ENCODE results near the gene MAP2K1.
"Not testable (repeated sequence)": the region's sequence is repeated elsewhere in the genome, so short reads cannot be mapped to it uniquely, and the experiment has no call there.

Gene MAP2K1

GRCh38 chr15:66425837-66426236 is 39.1 kb downstream of the MAP2K1 start:
- DNase-seq, result no peak

DNA sequence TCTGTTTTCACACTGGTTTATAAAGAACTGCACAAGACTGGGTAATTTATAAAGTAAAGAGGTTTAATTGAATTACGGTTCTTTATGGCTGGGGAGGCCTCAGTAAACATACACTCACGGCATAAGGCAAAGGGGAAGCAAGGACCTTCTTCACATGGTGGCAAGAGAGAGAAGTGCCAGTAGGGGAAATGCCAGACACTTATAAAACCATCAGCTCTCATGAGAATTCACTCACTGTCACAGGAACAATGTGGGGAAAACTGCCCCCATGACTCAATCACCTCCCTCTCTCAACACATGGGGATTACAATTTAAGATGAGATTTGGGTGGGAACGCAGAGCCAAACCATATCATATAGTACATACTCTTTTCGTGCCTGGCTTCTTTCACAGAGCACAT is 42.4 kb downstream of the MAP2K1 start:
- no peak for DNase-seq

DNA sequence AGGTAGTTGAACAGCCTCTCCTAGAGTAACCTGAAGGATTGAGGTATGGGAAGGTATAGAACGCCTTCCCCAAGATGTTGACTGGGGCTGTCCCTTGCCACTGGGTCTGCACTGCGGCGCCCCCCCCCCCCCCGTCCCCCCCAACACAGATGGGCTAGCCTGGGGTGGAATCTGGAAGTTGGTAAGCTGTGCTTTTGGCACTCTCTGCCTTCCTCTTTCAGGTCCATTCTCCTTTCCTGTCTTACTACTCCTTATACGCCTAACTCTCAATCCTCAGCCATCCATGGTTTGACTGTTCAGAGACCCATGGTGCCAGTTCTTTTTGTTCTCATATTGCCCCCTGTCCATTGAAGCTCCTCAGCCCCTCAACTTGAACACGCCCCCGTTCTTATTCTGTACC is 42.8 kb downstream of the MAP2K1 start:
- no peak for DNase-seq

GRCh38 chr15:66430627-66431255 is 44.0 kb downstream of the MAP2K1 start:
- no peak for DNase-seq

- no peak for DNase-seq
These were observed 47.0 kb downstream of the MAP2K1 start for GRCh38 chr15:66433726-66434125.

GRCh38 chr15:66440501-66440900 is 53.8 kb downstream of the MAP2K1 start:
- no peak for DNase-seq

GRCh38 chr15:66452420-66452819 is 65.7 kb downstream of the MAP2K1 start:
- no peak for DNase-seq

DNA sequence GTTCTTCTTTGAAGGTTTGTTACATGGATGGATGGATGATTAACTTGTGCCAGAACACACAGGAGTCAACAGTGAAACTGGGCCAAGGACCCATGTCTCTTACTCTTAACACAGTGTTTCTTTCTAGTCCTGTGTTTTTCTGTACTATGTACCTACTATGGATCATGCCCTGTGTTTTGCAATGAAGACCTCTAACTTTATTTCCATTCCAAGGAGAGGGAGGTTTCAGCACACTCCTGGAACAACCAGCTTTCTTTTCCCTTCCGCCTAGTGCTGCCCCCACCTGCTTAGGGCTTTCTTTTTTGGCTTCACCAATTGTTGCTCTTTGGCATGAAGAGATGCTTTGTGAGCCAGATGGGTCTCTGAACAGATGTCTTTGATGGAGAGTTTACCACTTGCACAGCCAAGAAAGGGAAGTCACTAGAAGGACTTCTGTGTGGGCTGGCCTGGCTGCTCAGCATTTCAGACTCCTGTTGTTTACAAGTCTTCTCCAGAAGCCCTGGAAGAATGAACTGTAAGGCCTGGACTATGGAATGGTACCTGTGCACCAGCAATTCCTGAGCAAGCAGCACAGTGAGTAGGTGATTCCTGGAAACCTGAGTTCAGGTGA is 66.4 kb downstream of the MAP2K1 start:
- no peak for DNase-seq

DNA sequence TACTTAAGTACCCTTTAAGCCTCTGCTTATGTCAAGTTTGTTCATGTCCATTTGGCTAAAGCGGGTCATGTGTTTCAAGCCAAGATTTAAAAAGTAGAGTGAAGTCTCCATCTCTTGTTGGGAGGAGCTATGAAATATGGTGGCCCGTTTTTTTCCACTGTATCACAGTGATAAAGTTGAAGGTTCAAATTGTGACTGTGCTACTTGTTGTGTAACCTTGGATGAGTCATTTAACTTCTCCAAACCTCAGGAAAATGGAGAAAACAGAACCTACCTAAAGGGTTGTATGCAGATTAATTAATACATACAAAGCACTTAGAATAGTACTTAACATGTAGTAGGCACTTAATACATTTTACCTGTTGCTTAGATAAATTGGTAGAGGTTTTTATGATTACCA is 67.4 kb downstream of the MAP2K1 start:
- DNase-seq, result no peak

- DNase-seq, result no peak
These were observed 69.5 kb downstream of the MAP2K1 start for GRCh38 chr15:66456211-66456610.

DNA sequence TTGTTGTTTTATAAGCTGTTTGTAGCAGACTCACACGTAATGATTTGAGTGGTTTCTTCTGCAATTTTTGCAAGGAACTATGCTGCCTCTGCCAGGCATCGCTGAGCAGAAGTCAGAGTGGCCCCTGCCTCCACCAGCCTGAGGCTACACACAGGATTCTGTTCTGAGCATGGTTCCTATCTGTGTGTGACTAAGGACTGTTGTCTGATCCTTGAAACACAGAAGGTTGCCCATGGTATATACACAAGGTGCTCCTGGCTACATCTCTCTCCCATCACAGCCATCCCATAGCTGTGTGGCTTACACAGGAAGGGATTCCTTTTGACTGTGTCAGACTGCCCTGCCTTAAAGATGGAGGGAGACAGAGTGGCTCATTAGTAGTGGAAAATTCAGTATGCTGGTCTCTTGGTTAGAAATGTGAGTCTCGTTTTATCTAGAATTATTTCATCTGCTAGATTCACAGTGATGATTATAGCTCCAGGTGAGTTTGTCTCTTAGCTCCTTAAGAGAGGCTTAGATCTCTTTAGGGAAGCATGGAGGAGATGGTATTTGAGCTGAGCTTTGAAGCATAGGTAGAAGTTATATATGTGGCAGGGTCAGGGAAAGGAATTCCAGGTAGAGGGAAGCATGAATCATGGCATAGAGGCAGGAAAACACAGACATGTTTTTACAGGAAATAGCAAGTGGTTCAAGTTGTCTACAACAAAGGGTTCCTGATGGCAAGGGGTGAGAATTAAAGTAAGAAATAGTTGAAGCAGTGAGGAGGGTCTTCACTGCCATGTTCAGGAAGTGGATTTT is 73.3 kb downstream of the MAP2K1 start:
- no peak for DNase-seq

- DNase-seq, result not testable (repeated sequence)
These were observed 74.6 kb downstream of the MAP2K1 start for GRCh38 chr15:66461294-66461693.

DNA sequence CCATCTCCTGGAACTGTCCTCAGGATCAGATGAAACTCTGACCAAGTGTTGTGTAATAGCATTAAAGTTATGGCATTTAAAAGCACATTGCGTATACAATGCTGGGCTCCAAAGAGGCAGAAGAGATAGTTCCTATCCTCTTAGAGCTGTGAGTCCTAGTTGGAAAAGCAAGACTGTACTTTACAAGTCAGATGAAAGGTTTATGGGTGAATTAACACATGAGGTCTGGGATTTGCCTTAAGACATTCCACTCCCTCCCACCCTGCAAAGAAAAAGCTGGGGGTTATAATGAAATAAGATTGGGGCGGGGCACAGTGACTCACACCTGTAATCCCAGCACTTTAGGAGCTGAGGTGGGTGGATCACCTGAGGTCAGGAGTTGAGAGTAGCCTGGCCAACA is 75.2 kb downstream of the MAP2K1 start:
- no peak for DNase-seq

DNA sequence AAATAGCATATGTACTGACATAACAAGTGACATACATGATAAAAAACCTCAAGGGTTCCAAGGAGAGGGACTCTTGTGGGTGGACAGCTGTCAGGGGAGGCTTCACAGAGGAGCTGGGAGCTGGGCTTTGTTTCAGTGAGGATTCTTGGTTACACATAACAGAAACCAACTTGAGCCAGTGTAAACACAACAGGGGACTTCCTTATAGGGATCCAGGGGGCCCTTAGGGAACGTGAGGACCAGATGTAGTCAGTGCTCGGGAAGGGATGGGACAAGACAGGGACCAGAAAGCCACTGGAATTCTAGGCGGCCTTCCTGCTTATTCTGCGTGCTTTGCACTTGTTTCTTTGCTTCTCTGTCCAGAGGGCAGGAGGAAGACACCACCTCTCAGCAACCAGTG is 75.9 kb downstream of the MAP2K1 start:
- DNase-seq, result no peak

DNA sequence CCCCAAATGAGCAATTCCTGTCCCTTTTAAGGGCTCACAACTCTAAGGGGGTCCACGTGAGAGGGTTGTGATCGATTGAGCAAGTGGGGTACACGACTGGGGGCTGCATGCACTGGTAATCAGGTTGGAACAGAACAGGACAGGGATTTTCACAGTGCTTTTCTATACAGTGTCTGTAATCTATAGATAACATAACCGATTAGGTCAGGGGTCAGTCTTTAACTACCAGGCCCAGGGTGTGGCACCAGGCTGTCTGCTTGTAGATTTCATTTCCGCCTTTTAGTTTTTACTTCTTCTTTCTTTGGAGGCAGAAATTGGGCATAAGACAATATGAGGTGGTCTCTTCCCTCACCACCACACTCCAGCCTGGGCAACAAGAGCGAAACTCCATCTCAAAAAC is 78.6 kb downstream of the MAP2K1 start:
- not testable (repeated sequence) for DNase-seq

- DNase-seq, result not testable (repeated sequence)
These were observed 80.7 kb downstream of the MAP2K1 start for GRCh38 chr15:66467162-66468040.

GRCh38 chr15:66470825-66471224 is 84.1 kb downstream of the MAP2K1 start:
- not testable (repeated sequence) for DNase-seq

DNA sequence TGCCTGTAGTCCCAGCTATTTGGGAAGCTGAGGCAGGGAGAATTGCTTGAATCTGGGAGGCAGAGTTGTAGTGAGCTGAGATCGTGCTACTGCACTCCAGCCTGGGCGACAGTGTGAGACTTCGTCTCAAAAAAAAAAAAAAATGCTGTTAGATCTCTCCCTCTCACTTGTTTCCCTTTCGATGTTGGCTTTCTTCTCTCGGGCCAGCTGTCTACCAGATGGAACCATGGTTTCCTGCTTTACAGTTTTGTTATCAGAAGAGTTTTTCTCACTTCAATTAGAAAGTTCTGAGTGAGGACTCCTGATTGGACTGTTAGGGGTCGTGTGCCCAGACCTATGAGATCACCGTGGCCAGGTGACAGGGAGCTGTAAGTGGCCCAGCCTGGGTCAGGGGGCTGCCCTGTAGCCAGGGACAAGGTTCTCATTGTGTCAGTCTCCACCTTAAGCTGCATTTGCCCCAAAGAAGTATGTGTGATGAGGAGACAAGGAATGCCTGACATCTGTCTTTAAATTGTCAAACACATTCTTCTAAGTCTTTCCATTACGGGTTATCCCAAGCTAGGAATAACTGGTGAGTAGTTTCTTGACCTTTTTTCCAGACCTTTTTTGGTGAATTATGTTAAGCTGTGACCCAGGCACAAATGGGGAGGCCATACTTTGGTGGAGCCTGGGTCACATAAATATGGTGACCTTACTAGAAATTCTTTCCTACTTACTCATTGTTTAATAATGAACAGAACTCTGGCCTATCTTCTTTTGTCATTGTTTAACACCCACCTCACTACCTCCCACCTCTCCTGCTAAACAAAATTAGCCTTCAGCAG is 85.7 kb downstream of the MAP2K1 start:
- peak; percentile 64 for DNase-seq

DNA sequence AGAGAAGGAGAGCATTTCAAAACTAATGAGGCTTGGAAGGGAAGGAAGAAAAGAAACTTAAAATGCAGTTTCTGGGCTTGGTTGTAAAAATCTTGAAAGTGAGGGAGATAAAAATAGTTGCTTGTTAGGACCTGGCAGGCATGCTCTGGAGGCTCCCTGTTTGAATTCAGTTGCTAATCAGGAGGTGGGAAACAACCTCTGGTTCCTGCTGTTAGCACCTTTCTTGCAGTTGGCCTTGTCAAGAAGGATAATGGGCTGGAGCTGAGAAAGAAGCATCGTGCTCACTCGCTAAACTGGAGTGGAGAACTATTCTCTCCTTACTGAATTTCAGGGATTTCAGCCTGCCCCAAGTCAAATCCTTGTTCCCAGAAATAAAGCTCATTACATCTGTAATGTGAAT is 87.4 kb downstream of the MAP2K1 start:
- DNase-seq, result no peak

- DNase-seq, result no peak
These were observed 88.3 kb downstream of the MAP2K1 start for GRCh38 chr15:66474963-66475362.

DNA sequence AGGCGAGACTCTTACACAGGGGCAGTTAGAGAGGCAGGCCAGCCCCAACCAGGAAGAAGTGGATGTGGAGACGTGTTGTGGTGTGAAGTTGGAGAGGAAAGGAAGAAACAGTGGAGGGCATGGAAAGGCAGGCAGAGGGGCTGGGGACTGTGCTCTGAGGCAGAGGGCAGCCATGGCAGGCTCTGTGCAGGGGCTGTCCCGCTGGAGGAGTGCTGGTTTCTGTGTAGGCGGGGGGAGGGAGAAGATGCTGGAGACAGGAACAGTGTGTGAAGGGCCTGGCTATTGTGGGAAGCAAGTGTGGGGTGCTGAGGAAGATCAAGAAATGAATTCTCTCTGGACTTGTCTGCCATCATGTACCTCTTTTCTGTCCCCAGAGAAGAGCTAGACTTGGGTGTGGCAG is 89.8 kb downstream of the MAP2K1 start:
- no peak for DNase-seq

- DNase-seq, result no peak
These were observed 90.3 kb downstream of the MAP2K1 start for GRCh38 chr15:66477011-66477410.
